Lower leg skin (tissue), 4 donors: ENCODE measurements around the gene FBXL14. TPM values are rescaled to one million over a fixed set of nuclear protein-coding genes. Genes with fewer than 3 reads are reported as not detected.

Source experiments
- DNase-seq, 2 donors: peaks; one replicate each; pipeline ENCODE4 v3.0.0-alpha.2; 2019; ENCODE audit warnings: low spot score in 2 of 2
- H3K4me3 ChIP-seq: fragments of 200-600 bp; sonication (generic); 2 replicates; pipeline ENCODE4 v1.5.1; 2017; ENCODE audit warnings: mild to moderate bottlenecking, low read depth; ENCODE audit not compliant: poor library complexity, severe bottlenecking
- POLR2A ChIP-seq, 2 donors: fragments of 450-650 bp; IDR thresholded peaks; one replicate each; pipeline ENCODE4 v1.6.1; 2016 to 2017; ENCODE audit warnings: antibody characterized with exemption in 2 of 2, mild to moderate bottlenecking in 1 of 2, moderate library complexity in 1 of 2
- WGBS, 2 donors: methylation state at CpG; one replicate each; pipeline ENCODE4 v1.1.5; 2018; 5-methylcytosine and 5-hydroxymethylcytosine counted together
- intact Hi-C: fragments of 100-400 bp; cut with DNase I; formaldehyde crosslinking; loops from one replicate; pipeline ENCODE4 v1.15.0; 2023; ENCODE audit warnings: low total_unique reads
- total RNA-seq, 4 donors: library from RNA; depleted of rRNA; stranded (reverse); fragments of >200 nt; gene quantifications; one replicate each; pipeline ENCODE4 v1.1.0, GENCODE V29; 2016
- TF ChIP-seq, protein P1 (sequence below), 3 donors: fragments of 450-650 bp; IDR thresholded peaks; one replicate each; pipeline ENCODE4 v1.5.1; 2016; ENCODE audit warnings: antibody characterized with exemption in 3 of 3, mild to moderate bottlenecking in 3 of 3, moderate library complexity in 2 of 3

The FBXL14 gene
- total RNA-seq, 4 donors from 2014 or later = 9.3 to 12.8 (median 10.9) TPM

DNA sequence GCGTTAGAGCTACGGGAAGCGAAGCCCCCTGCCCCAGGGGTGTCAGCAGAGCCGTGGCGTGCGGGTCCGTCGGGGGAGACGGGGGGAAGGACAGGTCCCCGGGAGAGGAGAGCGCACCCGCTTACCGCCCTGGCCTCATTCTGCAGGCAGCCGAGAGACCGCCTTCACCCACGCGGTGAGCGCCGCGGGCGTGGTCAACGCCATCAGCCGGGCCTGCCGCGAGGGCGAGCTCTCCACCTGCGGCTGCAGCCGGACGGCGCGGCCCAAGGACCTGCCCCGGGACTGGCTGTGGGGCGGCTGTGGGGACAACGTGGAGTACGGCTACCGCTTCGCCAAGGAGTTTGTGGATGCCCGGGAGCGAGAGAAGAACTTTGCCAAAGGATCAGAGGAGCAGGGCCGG is 45.2 kb upstream of the FBXL14 start:
- 88 to 91% methylated on average over 21 to 40 of the region's 40 CpGs for WGBS, 2 donors

GRCh38 chr12:1638203-1638602 is 43.8 kb upstream of the FBXL14 start:
- intact Hi-C loops = loop anchor here (5.0 kb wide), 1 partner anchor 304 kb away; no protein-coding TSS in a partner anchor
- 74 to 88% methylated on average over 5 of the region's 5 CpGs for WGBS, 2 donors
- no peak for DNase-seq
- no peak overlapping the region for H3K4me3 ChIP-seq
- TF ChIP-seq, protein P1, sequence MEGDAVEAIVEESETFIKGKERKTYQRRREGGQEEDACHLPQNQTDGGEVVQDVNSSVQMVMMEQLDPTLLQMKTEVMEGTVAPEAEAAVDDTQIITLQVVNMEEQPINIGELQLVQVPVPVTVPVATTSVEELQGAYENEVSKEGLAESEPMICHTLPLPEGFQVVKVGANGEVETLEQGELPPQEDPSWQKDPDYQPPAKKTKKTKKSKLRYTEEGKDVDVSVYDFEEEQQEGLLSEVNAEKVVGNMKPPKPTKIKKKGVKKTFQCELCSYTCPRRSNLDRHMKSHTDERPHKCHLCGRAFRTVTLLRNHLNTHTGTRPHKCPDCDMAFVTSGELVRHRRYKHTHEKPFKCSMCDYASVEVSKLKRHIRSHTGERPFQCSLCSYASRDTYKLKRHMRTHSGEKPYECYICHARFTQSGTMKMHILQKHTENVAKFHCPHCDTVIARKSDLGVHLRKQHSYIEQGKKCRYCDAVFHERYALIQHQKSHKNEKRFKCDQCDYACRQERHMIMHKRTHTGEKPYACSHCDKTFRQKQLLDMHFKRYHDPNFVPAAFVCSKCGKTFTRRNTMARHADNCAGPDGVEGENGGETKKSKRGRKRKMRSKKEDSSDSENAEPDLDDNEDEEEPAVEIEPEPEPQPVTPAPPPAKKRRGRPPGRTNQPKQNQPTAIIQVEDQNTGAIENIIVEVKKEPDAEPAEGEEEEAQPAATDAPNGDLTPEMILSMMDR (IDR thresholded peaks at IDR 0.05) = no peak
- TF ChIP-seq POLR2A (IDR thresholded peaks at IDR 0.05) = no peak

More for the DNA sequence above, 45.2 kb upstream of the FBXL14 start:
- intact Hi-C loops = loop anchor here (5.0 kb wide), 1 partner anchor 303 kb away; no protein-coding TSS in a partner anchor
- H3K4me3 ChIP-seq = no peak overlapping the region
- TF ChIP-seq, protein P1 (IDR thresholded peaks at IDR 0.05) = no peak
- no peak for TF ChIP-seq POLR2A (IDR thresholded peaks at IDR 0.05)
- no peak for DNase-seq

- H3K4me3 ChIP-seq = no peak overlapping the region
- DNase-seq = no peak
- intact Hi-C loops = loop anchor here (5.0 kb wide), 1 partner anchor 307 kb away; no protein-coding TSS in a partner anchor
- TF ChIP-seq, protein P1 (IDR thresholded peaks at IDR 0.05) = no peak
- 88 to 89% methylated on average over 11 of the region's 11 CpGs for WGBS, 2 donors
Measured at GRCh38 chr12:1635301-1636095, 41.1 kb upstream of the FBXL14 start.

- peak; percentile 57 to 92 for DNase-seq
- intact Hi-C loops = loop anchor here (5.0 kb wide), 2 partner anchors 158 to 308 kb away; no protein-coding TSS in a partner anchor
- no peak overlapping the region for H3K4me3 ChIP-seq
- 42 to 46% methylated on average over 16 of the region's 16 CpGs for WGBS, 2 donors
- TF ChIP-seq, protein P1 (IDR thresholded peaks at IDR 0.05) = no peak
- TF ChIP-seq POLR2A (IDR thresholded peaks at IDR 0.05) = no peak
Measured at GRCh38 chr12:1634590-1635191, 40.3 kb upstream of the FBXL14 start.

- WGBS, 2 donors = 64 to 65% methylated on average over 7 of the region's 7 CpGs
- TF ChIP-seq POLR2A (IDR thresholded peaks at IDR 0.05) = no peak
- TF ChIP-seq, protein P1 (IDR thresholded peaks at IDR 0.05) = no peak
- no peak overlapping the region for H3K4me3 ChIP-seq
- DNase-seq = no peak
- intact Hi-C loops = loop anchor here (5.0 kb wide), 1 partner anchor 158 kb away; no protein-coding TSS in a partner anchor
Measured at GRCh38 chr12:1634149-1634548, 39.8 kb upstream of the FBXL14 start.
